ENCODE results near the gene SPRR5.

- TF ChIP-seq, protein P1, sequence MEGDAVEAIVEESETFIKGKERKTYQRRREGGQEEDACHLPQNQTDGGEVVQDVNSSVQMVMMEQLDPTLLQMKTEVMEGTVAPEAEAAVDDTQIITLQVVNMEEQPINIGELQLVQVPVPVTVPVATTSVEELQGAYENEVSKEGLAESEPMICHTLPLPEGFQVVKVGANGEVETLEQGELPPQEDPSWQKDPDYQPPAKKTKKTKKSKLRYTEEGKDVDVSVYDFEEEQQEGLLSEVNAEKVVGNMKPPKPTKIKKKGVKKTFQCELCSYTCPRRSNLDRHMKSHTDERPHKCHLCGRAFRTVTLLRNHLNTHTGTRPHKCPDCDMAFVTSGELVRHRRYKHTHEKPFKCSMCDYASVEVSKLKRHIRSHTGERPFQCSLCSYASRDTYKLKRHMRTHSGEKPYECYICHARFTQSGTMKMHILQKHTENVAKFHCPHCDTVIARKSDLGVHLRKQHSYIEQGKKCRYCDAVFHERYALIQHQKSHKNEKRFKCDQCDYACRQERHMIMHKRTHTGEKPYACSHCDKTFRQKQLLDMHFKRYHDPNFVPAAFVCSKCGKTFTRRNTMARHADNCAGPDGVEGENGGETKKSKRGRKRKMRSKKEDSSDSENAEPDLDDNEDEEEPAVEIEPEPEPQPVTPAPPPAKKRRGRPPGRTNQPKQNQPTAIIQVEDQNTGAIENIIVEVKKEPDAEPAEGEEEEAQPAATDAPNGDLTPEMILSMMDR (IDR thresholded peaks at IDR 0.05): no peak
- TF ChIP-seq POLR2A (IDR thresholded peaks at IDR 0.05): no peak
Measured at GRCh38 chr1:152933196-152933595, 13.8 kb upstream of the SPRR5 start.
